Activated naive CD4-positive, alpha-beta T cell (primary cell): ENCODE results near the gene COX7C.

Source experiments
- DNase-seq, 4 experiments: peaks; one replicate each; lab custom pipeline; 2025; lab: John Stamatoyannopoulos, UW

The COX7C gene

GRCh38 chr5:86664173-86664572, 46.4 kb downstream of the COX7C start:
- no peak for DNase-seq

DNA sequence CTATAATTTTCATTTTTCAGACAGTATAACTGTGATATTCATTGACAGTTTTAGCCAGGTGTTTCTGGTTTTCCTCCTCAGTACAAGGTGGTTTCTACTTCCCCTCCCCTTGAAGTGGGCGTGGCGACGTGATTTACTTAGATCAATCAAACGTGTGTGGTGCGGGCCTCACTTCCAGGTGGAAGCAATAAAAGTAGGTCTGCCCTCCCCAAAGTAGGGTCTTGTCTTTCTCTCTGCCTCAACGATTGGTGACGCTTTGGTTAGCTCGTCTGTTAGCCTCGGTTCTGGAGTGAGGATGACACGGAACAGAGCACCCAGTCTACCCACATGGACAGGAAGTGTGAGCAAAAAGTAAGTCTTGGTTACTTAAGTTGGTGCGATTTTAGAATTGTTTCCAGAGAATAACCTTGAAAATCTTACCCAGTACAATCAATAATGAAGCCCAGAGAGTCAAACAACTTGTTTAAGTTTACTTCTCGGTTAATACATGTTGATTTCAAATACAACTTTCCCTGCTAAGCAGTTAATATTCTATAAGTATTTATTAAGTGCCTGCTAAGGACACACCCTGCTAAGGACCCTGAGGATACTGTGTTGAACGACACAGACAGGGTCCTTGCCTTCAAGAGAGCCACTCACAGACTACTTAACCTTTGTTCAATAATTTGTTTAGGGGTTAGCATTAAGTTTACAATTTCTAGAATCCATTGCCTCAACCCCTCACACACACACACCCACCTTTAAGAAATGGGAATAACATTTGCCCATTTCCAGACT, 48.4 kb downstream of the COX7C start:
- peak in 1 of 4 experiments; percentile 2 for DNase-seq

DNA sequence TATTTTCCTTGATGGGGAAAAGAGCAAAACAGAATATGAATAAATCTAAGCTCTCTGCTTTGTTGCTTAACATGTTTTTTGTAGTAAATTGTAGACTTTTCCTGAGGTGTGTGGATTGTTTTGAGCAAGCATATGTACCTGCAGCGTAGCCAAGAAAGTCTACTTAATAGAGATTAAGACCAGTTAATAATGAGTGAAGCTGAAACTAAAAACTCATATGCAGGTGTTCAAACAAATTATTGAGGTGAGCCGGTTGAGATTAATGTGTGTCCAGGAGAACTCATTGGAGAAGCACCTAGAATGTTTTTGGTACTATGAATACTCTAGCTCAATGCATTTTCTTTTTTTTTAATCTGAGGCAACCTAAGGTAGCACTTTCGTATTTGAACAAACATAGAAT, 49.2 kb downstream of the COX7C start:
- DNase-seq = no peak
